Muscle layer of duodenum (tissue), 2 donors: ENCODE measurements around the gene ADNP2.

Experiments used
- H3K27ac ChIP-seq: one replicate; pipeline ENCODE4 v1.7.0; 2013; ENCODE audit warnings: mild to moderate bottlenecking, low read length
- H3K27me3 ChIP-seq: one replicate; pipeline ENCODE4 v1.7.0; 2013; ENCODE audit warnings: low read depth, mild to moderate bottlenecking, control low read depth, low read length
- H3K36me3 ChIP-seq, 2 donors: one replicate each; pipeline ENCODE4 v1.7.0; 2013; ENCODE audit warnings: low read length in 2 of 2, control low read depth in 1 of 2, mild to moderate bottlenecking in 1 of 2; ENCODE audit not compliant: insufficient read depth in 2 of 2, control insufficient read depth in 1 of 2
- H3K4me1 ChIP-seq, 2 donors: one replicate each; pipeline ENCODE4 v1.7.0; 2013; ENCODE audit warnings: low read length in 2 of 2, mild to moderate bottlenecking in 2 of 2, control low read depth in 1 of 2, moderate library complexity in 1 of 2; ENCODE audit not compliant: insufficient read depth in 2 of 2, control insufficient read depth in 1 of 2
- H3K4me3 ChIP-seq, 2 donors: one replicate each; pipeline ENCODE4 v1.7.0; 2013; ENCODE audit warnings: low read length in 2 of 2, low read depth in 1 of 2, mild to moderate bottlenecking in 1 of 2
- H3K9me3 ChIP-seq, 2 donors: one replicate each; pipeline ENCODE4 v1.7.0; 2013; ENCODE audit warnings: low read length in 2 of 2, control low read depth in 1 of 2, mild to moderate bottlenecking in 1 of 2; ENCODE audit not compliant: control insufficient read depth in 1 of 2
- donor health status: healthy.

ADNP2 gene

DNA sequence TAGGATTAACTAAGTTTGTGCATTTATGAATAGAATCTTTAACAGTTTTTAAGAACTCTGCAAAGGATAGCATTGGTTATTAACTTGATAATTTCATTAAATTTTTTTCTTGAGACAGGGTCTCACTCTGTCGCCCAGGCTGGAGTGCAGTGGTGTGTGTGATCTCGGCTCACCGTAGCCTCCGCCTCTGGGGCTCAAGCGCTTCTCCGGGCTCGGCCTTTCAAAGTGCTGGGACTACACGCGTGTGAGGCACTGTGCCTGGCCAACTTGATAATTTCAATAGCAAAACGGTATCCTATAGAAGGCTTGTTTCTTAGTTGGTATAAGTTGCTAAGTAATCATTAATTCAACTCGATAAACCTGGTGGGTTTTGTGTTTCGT is 38.0 kb downstream of the ADNP2 start:
- Histone ChIP-seq H3K9me3 (no peaks in the 10 kb centered on the region), H3K27me3 (no peaks in the 10 kb centered on the region), H3K36me3 (no peaks in the 10 kb centered on the region), H3K4me1 (peaks cover 0 to 11% of the 10 kb centered on the region in 2 donors), H3K4me3 (peak overlapping the region; percentile 69 to 79), H3K27ac (no peak overlapping the region)

DNA sequence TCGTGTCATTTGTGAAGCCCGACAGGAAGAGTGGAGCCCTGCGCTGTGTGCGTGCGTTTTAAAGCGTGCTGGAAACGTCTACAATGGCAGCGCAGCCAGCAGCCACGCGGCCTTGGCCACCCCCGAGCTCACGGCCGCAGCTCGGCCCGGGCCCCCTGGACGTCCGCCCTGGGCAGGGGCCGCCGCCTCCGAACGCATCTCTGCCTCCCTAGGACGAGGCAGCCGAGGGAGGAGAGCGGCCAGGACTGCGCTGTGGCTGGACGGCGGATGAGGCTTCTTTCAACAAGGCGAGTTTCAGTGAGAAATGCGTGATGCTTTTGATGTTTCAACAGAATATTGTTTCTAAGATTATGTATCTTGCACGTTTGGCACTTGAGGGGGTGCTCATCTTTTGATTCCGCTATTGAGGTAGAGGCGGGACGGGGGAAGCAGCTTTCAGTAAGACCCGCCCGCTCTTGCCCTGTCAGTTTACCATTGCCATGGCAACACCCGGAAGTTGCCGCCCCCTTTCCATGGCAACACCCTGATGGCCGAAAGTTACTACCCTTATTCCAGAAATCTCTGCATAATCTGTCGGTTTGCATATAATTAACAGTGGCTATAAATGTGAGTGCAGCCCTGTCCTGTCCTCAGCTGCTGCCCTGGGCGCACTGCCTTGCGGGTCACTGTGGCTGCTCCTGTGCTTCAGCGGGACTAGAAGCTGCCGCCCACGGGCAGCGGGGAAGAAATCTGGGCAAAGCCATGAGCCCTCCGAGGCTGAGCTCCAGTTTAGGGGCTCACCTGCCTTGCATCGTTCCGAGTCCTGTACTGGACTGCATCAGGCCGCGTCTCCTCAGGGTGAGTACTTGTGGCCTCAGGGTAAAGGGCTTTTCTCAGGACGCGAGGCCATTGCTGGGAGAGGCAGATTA is 38.6 kb downstream of the ADNP2 start:
- Histone ChIP-seq H3K27ac (no peak overlapping the region), H3K4me3 (peak overlapping the region; percentile 69 to 79), H3K9me3 (no peaks in the 10 kb centered on the region), H3K27me3 (no peaks in the 10 kb centered on the region), H3K4me1 (peaks cover 0 to 11% of the 10 kb centered on the region in 2 donors), H3K36me3 (no peaks in the 10 kb centered on the region)

DNA sequence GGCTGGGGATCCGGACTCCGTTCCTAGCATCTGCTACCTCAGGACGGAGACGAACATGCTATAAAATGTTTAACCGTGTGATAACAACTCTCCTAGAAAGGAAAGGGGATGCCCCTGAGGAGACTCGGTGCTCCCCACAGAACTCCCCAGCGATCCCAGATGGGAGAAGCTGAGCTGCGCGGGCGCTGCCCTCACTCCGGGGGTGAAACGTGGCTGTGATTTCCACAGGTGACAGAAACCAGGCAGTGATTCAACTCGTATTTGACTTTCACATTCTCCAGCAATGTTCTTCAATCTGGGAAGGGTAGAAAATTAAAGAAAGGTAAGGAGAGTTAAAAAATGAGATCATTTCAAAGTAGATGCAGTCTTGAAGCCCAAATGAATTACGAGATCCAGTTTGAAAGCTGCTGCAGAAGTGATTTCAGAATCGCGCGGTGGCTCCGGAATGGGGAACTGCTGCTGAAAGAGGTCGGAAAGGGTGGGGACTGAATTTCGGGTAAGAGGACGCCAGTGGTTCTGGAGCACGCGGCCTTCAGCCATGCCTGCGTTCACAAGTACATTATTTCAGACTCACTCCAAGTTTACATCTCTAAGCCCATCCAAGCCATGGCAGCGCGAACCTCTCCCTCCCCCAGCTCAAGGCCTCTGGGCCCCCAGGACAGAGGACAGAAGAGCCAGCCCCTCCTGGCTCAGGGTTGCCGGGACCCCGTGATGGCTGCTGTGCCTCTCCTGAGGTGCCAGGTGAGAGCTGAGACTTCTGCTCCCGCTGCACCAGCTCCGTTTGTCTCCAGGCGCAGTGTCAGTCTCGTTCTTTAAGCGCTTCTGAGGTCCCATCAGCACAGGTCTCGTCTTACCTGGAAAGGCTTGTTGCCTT is 39.5 kb downstream of the ADNP2 start:
- Histone ChIP-seq H3K4me3 (peak overlapping the region; percentile 69 to 79), H3K9me3 (no peaks in the 10 kb centered on the region), H3K4me1 (peaks cover 0 to 11% of the 10 kb centered on the region in 2 donors), H3K36me3 (no peaks in the 10 kb centered on the region), H3K27me3 (no peaks in the 10 kb centered on the region), H3K27ac (no peak overlapping the region)

DNA sequence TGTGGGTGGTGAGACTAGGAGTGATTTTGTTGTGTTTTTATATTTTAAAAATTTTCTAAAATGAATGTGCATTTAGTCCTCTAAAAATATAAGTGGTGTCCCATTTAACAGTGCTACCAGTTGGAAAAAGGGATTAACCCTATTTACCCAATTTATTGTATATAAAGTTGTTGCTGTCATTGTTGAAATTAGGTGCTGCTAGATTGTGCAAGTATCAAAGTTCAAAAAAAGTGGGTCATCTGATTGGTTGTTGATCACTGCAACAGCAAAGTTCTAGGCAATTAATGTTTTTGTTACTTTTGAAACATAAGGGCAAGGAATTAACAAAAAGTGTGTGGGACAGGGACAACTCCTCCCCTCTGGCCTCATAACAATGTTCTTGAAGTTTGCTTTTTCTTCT is 40.6 kb downstream of the ADNP2 start:
- H3K4me3 ChIP-seq, result no peak overlapping the region
- H3K27me3 ChIP-seq, result no peaks in the 10 kb centered on the region
- no peak overlapping the region for H3K27ac ChIP-seq

DNA sequence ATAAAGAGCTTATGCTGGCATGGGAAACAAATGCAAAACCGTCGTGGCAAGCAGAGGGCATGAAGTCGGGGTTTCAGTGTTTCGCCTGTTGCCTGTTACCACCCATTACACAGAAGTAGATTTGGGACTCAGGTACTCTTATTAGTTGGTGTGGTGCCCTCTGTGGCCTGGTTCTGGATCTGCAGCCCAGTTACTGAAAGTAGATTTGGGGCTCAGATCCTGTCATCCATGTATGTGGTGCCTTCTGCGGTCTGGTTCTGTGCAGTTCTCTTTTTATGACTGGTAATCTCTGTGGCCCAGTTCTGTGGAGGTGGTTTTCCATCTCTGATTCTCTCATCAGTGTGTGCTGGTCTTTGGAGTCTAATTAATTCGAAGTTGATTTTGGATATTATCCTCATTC is 45.2 kb downstream of the ADNP2 start:
- H3K27ac ChIP-seq, result no peak overlapping the region
- H3K4me1 ChIP-seq, result no peaks in the 10 kb centered on the region
- no peaks in the 10 kb centered on the region for H3K36me3 ChIP-seq
- H3K27me3 ChIP-seq, result no peaks in the 10 kb centered on the region
- H3K4me3 ChIP-seq, result no peak overlapping the region
- no peaks in the 10 kb centered on the region for H3K9me3 ChIP-seq

More for the DNA sequence above, 40.6 kb downstream of the ADNP2 start:
- no peaks in the 10 kb centered on the region for H3K9me3 ChIP-seq
- H3K36me3 ChIP-seq, result no peaks in the 10 kb centered on the region
- H3K4me1 ChIP-seq, result peaks cover 0 to 11% of the 10 kb centered on the region in 2 donors

DNA sequence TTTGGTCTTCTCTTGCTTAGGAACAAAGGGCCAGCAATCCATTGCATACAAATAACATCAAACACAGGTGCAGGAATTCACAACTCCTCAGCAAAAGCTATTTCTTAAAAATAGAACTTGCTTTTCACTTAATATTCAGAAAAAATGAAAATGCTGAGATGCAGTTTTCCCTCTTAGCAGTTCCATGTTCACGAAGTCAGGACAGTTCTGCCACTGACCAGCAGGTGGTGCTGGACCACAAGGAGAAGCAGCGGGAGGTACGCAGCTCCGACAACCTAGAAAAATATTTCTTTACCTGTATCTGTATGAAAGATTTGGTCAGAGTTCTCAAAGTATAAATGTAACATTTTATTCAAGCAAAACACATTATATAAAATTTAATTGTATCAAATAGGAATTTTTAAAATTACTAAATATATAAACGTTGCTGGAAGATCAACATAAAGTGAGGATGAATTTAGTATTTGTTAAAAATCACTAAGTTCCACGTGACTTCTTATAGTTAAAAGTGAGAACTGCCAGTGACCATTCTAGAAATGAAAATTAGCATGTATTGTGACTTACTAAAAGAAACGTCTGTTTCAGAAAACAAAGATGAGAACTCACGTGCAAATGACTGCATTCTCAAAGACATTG is 48.8 kb downstream of the ADNP2 start:
- Histone ChIP-seq H3K4me3 (no peak overlapping the region), H3K27me3 (no peaks in the 10 kb centered on the region), H3K27ac (no peak overlapping the region), H3K9me3 (no peaks in the 10 kb centered on the region), H3K36me3 (no peaks in the 10 kb centered on the region), H3K4me1 (peaks cover 0 to 9% of the 10 kb centered on the region in 2 donors)

DNA sequence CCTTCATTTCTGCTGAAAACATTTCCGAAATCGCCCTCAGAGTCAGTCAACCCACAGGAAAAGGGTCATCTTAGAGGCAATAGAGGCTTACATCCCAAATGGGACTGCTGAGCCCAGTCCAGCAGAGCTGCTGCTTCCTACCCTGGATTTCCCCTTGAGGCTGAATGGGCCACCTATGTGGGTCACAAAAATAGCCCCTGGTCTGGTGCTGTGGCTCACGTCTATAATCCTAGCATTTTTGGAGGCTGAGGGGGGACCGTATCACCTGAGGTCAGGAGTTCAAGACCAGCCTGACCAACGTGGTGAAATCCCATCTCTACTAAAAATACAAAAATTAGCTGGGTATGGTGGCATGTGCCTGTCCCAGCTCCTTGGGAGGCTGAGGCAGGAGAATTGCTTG is 49.3 kb downstream of the ADNP2 start:
- Histone ChIP-seq H3K9me3 (no peaks in the 10 kb centered on the region), H3K4me3 (no peak overlapping the region), H3K27ac (no peak overlapping the region), H3K4me1 (peaks cover 0 to 9% of the 10 kb centered on the region in 2 donors), H3K36me3 (no peaks in the 10 kb centered on the region), H3K27me3 (no peaks in the 10 kb centered on the region)

DNA sequence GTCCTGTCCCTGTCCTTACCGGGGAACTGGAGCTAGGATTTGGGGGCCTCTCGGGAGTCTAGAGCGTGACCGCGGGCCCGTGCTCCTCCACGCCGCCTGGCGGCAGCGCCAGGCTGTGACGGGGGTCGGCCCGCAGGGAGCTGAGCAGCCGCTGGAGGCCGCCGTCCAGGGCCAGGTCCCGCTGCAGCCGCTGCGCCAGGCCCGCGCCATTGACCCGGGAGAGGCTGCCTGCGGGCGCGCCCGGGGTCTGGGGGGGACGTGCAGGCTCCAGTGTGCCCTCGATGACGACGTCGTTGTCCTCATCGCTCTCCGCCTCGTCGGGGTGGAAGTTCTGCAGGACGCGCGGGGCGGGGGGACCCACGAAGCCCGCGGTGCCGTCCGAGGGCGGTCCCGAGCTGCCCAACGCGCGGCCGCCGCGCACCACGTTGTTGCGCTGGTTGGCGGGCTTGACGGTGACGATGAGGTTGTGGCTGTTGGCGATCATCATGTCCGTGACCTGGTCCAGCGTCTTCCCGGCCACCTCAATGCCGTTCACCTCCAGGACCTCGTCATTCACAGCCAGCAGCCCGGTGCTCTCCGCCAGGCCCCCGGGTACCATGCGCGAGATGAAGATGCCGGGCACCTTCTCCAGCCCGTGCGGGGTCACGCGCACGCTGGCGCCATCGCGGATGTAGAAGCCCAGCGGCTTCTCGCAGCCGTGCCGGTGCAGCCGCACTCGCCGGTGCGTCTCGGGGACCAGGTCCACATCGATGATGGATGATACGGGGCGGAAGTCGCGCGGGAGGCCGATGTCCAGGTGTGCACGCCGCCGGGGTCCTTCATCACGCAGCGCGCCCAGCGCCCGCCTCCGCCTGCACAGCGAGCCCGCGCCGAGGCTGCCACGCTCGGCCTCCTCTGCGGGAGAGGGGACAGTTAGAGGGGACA is 50.9 kb downstream of the ADNP2 start:
- H3K4me1 ChIP-seq, result peaks cover 0 to 9% of the 10 kb centered on the region in 2 donors
- no peaks in the 10 kb centered on the region for H3K36me3 ChIP-seq
- H3K9me3 ChIP-seq, result peaks cover 0 to 5% of the 10 kb centered on the region in 2 donors
- H3K4me3 ChIP-seq, result peak overlapping the region in 1 of 2 donors; percentile 53
- H3K27me3 ChIP-seq, result no peaks in the 10 kb centered on the region
- no peak overlapping the region for H3K27ac ChIP-seq

DNA sequence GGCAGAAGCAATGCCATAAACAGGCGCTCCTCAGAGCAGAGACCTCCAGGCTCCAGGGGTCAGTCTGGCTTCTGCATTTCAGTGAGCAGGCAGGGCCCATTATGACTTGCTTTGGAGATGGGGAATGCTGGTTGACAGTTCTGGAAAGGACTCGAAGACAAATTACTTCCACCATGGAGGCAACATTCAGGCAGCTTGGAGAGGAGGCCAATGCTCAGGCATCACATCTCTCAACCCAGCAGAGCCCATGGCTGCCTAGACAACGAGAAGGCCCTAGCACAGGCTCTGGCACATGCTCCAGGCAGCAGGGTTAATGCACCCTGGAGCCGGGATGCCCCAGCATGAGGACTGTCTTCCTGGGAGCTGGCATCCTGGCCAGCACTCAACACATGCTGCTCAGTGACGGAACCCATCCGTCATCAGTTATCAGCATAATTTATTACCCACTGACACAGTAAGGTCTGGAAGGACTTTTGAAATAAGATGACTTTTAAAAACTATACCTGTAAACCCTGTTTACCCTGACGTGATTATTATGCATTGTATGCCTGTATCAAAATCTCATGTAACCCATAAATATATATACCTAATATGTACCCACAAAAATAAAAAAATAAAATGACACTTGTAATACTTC is 52.8 kb downstream of the ADNP2 start:
- H3K36me3 ChIP-seq, result no peaks in the 10 kb centered on the region

DNA sequence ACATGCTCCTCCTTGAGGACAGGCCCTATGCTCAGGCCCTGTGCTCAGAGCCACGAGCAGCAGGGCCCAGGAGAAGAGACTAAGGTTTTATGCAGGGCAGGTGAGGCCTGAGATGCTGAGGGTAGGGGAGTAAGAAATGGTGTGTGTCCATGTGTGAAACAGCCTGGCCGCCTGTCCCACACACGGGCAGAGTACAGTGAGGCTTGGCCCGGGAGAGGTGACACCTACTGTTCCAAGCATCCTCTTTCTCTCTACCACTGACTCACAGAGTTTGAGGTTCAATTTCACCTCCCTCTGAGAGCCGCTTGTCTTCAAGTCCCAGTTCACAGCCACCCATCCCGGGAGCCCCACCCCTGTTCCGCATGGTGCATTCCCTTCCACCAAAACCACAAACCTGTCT is 54.1 kb downstream of the ADNP2 start:
- H3K27me3 ChIP-seq, result no peaks in the 10 kb centered on the region
- H3K27ac ChIP-seq, result no peak overlapping the region
- H3K9me3 ChIP-seq, result peaks cover 0 to 8% of the 10 kb centered on the region in 2 donors
- H3K36me3 ChIP-seq, result no peaks in the 10 kb centered on the region
- H3K4me3 ChIP-seq, result no peak overlapping the region
- peaks cover 0 to 9% of the 10 kb centered on the region in 2 donors for H3K4me1 ChIP-seq

More for the DNA sequence above, 52.8 kb downstream of the ADNP2 start:
- peaks cover 0 to 8% of the 10 kb centered on the region in 2 donors for H3K9me3 ChIP-seq
- peaks cover 0 to 9% of the 10 kb centered on the region in 2 donors for H3K4me1 ChIP-seq
- no peak overlapping the region for H3K27ac ChIP-seq
- no peaks in the 10 kb centered on the region for H3K27me3 ChIP-seq
- H3K4me3 ChIP-seq, result no peak overlapping the region
